CD4-positive, alpha-beta T cell (primary cell): ENCODE measurements around the gene ASB8. TPM values are rescaled to one million over a fixed set of nuclear protein-coding genes. Genes with fewer than 3 reads are reported as not detected.

ENCODE experiments used
- ATAC-seq: fragments of 200-7000 bp; cut with Tn5 transposase; one replicate; pipeline ENCODE4 v1.10.0; 2022; ENCODE audit warnings: mild to moderate bottlenecking; ENCODE audit not compliant: poor library complexity
- CTCF ChIA-PET: fragments of 350-600 bp; sonication (Branson Sonifier 250); formaldehyde crosslinking; loops from one replicate; lab custom pipeline; 2021; ENCODE audit warnings: antibody characterized with exemption, inconsistent platforms; lab: Charles Lee
- POLR2A ChIA-PET: fragments of 350-600 bp; sonication (Branson Sonifier 250); formaldehyde crosslinking; loops from one replicate; lab custom pipeline; 2021; ENCODE audit warnings: antibody characterized with exemption, inconsistent platforms; lab: Charles Lee
- DNase-seq, 14 experiments: peaks; one replicate each; pipeline ENCODE4 v3.0.0-alpha.2; 2013 to 2020; ENCODE audit warnings: mixed read lengths in 2 of 14
- H3K27ac ChIP-seq, 2 donors: one replicate each; pipeline versions ENCODE4 v1.5.1 to v1.7.0; 2013; ENCODE audit warnings: low read length in 2 of 2, low read depth in 1 of 2, mild to moderate bottlenecking in 1 of 2
- H3K27me3 ChIP-seq, 2 experiments: 1 replicate in 1 of 2; 2 replicates in 1 of 2; pipeline versions ENCODE4 v1.6.1 to v1.7.0; 2013; ENCODE audit warnings: low read length in 2 of 2, control low read depth in 1 of 2, mild to moderate bottlenecking in 1 of 2, moderate library complexity in 1 of 2; ENCODE audit not compliant: insufficient read depth in 2 of 2, control insufficient read depth in 1 of 2
- H3K36me3 ChIP-seq: one replicate; pipeline ENCODE4 v1.6.1; 2013; ENCODE audit warnings: low read length, control low read depth; ENCODE audit not compliant: insufficient read depth
- H3K4me1 ChIP-seq: one replicate; pipeline ENCODE4 v1.6.1; 2013; ENCODE audit warnings: low read length, control low read depth; ENCODE audit not compliant: insufficient read depth
- H3K4me3 ChIP-seq: one replicate; pipeline ENCODE4 v1.5.1; 2013; ENCODE audit warnings: mild to moderate bottlenecking, low read length, moderate library complexity
- H3K9me3 ChIP-seq, 2 experiments: 1 replicate in 1 of 2; 2 replicates in 1 of 2; pipeline versions ENCODE4 v1.6.1 to v1.7.0; 2013; ENCODE audit warnings: low read length in 2 of 2, mild to moderate bottlenecking in 2 of 2, control low read depth in 1 of 2, moderate library complexity in 1 of 2; ENCODE audit not compliant: control insufficient read depth in 1 of 2, insufficient read depth in 1 of 2
- H3K27ac Mint-ChIP-seq: one replicate; pipeline ENCODE4 v1.8.0; 2020; ENCODE audit warnings: mixed read lengths
- H3K27me3 Mint-ChIP-seq: one replicate; pipeline ENCODE4 v1.8.0; 2021; ENCODE audit warnings: mixed read lengths
- H3K36me3 Mint-ChIP-seq: one replicate; pipeline ENCODE4 v1.8.0; 2021; ENCODE audit warnings: low read depth, mixed read lengths
- H3K4me1 Mint-ChIP-seq: one replicate; pipeline ENCODE4 v1.8.0; 2021; ENCODE audit warnings: low read depth, mixed read lengths
- H3K4me3 Mint-ChIP-seq: one replicate; pipeline ENCODE4 v1.8.0; 2020; ENCODE audit warnings: mild to moderate bottlenecking, mixed read lengths
- H3K9me3 Mint-ChIP-seq: one replicate; pipeline ENCODE4 v1.8.0; 2020; ENCODE audit warnings: mixed read lengths
- intact Hi-C, 2 experiments: fragments of 100-400 bp; cut with DNase I in 1 of 2; cut with micrococcal nuclease in 1 of 2; formaldehyde crosslinking; loops; one replicate each; pipeline versions ENCODE4 v1.15.1 to v1.9.0; 2023 to 2025; cut with DNase I, micrococcal nuclease
- total RNA-seq, 174 experiments: library from RNA in 2 of 174; stranded (reverse) in 2 of 174; gene quantifications; one replicate each; pipeline ENCODE4 v1.2.3 and lab custom pipeline; 2021 to 2026
- TF ChIP-seq, protein P1 (sequence below): fragments of 200-600 bp; IDR thresholded peaks from one replicate; pipeline ENCODE4 v1.8.0; 2022; ENCODE audit warnings: antibody characterized with exemption, mild to moderate bottlenecking

The ASB8 gene
- total RNA-seq, 2 experiments from 2014 or later: 50.9 TPM

DNA sequence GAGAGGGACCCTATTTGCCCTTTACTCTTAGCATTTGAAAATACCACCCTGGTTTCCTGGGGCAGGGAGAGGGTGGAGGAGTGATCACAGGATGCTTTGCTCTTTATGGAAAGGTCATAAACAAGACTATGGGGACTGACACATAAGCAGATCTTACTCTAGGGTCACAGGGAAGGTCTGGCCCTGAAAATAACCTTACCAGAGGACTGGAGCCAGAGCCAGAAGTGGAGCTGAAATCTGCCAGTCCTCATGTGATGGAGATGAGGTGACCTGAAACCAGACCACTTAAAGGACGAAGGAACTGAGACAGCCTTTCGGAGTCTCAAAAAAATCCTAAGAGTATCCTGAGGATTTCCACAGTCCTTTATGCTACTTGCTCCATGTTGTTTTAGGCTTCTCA lies 25.8 kb downstream of the ASB8 start:
- TF ChIP-seq, protein P1, sequence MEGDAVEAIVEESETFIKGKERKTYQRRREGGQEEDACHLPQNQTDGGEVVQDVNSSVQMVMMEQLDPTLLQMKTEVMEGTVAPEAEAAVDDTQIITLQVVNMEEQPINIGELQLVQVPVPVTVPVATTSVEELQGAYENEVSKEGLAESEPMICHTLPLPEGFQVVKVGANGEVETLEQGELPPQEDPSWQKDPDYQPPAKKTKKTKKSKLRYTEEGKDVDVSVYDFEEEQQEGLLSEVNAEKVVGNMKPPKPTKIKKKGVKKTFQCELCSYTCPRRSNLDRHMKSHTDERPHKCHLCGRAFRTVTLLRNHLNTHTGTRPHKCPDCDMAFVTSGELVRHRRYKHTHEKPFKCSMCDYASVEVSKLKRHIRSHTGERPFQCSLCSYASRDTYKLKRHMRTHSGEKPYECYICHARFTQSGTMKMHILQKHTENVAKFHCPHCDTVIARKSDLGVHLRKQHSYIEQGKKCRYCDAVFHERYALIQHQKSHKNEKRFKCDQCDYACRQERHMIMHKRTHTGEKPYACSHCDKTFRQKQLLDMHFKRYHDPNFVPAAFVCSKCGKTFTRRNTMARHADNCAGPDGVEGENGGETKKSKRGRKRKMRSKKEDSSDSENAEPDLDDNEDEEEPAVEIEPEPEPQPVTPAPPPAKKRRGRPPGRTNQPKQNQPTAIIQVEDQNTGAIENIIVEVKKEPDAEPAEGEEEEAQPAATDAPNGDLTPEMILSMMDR: no peak
- no peak overlapping the region for H3K27ac ChIP-seq
- Mint-ChIP-seq H3K4me1 (no peaks in the 10 kb centered on the region), H3K4me3 (no peak overlapping the region), H3K27ac (no peak overlapping the region), H3K36me3 (peaks cover 64% of the 10 kb centered on the region), H3K27me3 (no peaks in the 10 kb centered on the region), H3K9me3 (no peaks in the 10 kb centered on the region)
- no peak for ATAC-seq
- POLR2A ChIA-PET: interaction anchor here (0.7 kb wide), 1 partner anchor 66 kb away, joined by 3 read pairs; no protein-coding TSS in a partner anchor
- no peak for DNase-seq
- H3K27me3 ChIP-seq: no peaks in the 10 kb centered on the region
- no peaks in the 10 kb centered on the region for H3K9me3 ChIP-seq
- peaks cover 19% of the 10 kb centered on the region for H3K36me3 ChIP-seq
- no peak overlapping the region for H3K4me3 ChIP-seq
- CTCF ChIA-PET: no interaction called here
- intact Hi-C loops: no loop called here
- H3K4me1 ChIP-seq: no peaks in the 10 kb centered on the region

DNA sequence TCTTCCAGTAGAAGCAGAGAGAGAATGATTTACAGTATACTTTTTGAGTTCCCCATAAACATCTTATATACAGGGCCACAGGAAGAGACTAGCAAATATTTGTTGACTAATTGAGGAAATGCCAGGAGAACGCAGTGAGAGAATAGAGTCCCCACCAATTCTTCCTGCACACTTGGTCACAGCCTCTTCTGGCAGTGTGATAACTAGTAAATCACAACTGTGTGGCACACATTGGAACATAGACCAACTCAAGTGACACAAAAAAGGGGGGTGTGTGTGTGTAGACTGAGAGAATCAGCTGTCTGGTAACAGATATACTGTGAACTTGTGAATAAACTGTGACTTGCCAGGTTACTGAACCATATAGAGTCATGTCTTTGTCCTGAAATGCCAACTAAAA lies 27.9 kb downstream of the ASB8 start:
- Mint-ChIP-seq H3K36me3 (peaks cover 60% of the 10 kb centered on the region), H3K27ac (no peak overlapping the region), H3K4me1 (no peaks in the 10 kb centered on the region), H3K4me3 (no peak overlapping the region), H3K9me3 (no peaks in the 10 kb centered on the region), H3K27me3 (no peaks in the 10 kb centered on the region)
- no peak overlapping the region for H3K27ac ChIP-seq
- DNase-seq (no peak), ATAC-seq (no peak)
- no peaks in the 10 kb centered on the region for H3K9me3 ChIP-seq
- no peaks in the 10 kb centered on the region for H3K4me1 ChIP-seq
- H3K4me3 ChIP-seq: no peak overlapping the region
- H3K27me3 ChIP-seq: no peaks in the 10 kb centered on the region
- H3K36me3 ChIP-seq: peaks cover 11% of the 10 kb centered on the region
- TF ChIP-seq, protein P1: no peak
- intact Hi-C loops: no loop called here
- POLR2A ChIA-PET: interaction anchor here (0.7 to 1.1 kb wide), 2 partner anchors 12 to 21 kb away, joined by 3 read pairs; no protein-coding TSS in a partner anchor
- CTCF ChIA-PET: interaction anchor here (0.6 to 0.7 kb wide), 2 partner anchors 23 to 92 kb away, joined by 3 read pairs; no protein-coding TSS in a partner anchor

DNA sequence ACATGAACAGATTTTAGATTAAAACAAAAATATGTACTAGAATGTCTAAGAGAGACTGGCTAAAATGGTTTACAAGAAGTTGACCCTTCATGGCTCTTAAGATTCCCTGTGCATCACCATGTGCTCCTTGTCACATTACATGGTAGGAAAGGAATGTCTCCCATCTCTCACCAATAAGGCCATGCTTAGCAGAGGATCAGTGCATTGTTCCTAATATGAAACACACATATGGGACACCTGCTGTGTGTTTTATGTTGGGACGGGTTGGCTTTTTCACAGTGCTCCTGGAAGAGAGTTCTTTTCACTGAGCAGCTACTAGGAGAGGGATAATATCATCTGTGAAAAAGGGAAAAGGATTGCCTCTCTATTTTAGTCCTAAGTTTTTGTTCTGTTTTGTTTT lies 28.5 kb downstream of the ASB8 start:
- intact Hi-C loops: no loop called here
- no peaks in the 10 kb centered on the region for H3K27me3 ChIP-seq
- H3K4me3 ChIP-seq: no peak overlapping the region
- H3K27ac ChIP-seq: no peak overlapping the region
- H3K4me1 ChIP-seq: no peaks in the 10 kb centered on the region
- CTCF ChIA-PET: interaction anchor here (0.6 to 0.7 kb wide), 3 partner anchors 23 to 179 kb away, joined by 3 read pairs; no protein-coding TSS in a partner anchor
- Mint-ChIP-seq H3K27ac (no peak overlapping the region), H3K4me3 (no peak overlapping the region), H3K4me1 (no peaks in the 10 kb centered on the region), H3K9me3 (no peaks in the 10 kb centered on the region), H3K36me3 (peaks cover 58% of the 10 kb centered on the region), H3K27me3 (no peaks in the 10 kb centered on the region)
- H3K36me3 ChIP-seq: peaks cover 8% of the 10 kb centered on the region
- no peaks in the 10 kb centered on the region for H3K9me3 ChIP-seq
- DNase-seq (no peak), ATAC-seq (no peak)
- TF ChIP-seq, protein P1: no peak
- POLR2A ChIA-PET: no interaction called here
